ENCODE results near the gene ROBO2.

The ROBO2 gene

GRCh38 chr3:77256584-77257503, 216.9 kb downstream of the ROBO2 start:
- peak; percentile 76 for DNase-seq (ENCODE audit: low spot score)

GRCh38 chr3:77259694-77260093, 219.8 kb downstream of the ROBO2 start:
- DNase-seq (ENCODE audit: low spot score): no peak

GRCh38 chr3:77262361-77262760, 222.5 kb downstream of the ROBO2 start:
- DNase-seq (ENCODE audit: low spot score): no peak

GRCh38 chr3:77267589-77267988, 227.7 kb downstream of the ROBO2 start:
- DNase-seq (ENCODE audit: low spot score): no peak

DNA sequence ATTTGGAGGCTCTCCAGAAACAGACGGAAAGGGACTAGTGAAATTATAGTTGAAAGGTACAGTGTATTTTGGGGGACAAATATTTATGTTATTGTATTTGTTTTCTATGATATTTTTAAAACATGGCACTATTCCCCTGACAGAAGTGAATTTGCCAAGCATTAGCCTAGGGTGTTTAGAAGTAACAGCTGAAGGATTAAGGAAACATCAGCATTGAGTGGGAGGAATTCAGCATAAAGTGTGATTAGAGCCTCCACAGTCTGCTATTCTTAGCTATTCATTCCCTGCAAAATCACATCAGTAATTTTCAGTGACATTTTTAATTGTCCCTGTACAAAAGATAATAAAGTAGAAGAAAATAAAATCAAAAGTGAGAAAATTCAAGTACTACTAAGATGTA, 231.4 kb downstream of the ROBO2 start:
- DNase-seq (ENCODE audit: low spot score): no peak

DNA sequence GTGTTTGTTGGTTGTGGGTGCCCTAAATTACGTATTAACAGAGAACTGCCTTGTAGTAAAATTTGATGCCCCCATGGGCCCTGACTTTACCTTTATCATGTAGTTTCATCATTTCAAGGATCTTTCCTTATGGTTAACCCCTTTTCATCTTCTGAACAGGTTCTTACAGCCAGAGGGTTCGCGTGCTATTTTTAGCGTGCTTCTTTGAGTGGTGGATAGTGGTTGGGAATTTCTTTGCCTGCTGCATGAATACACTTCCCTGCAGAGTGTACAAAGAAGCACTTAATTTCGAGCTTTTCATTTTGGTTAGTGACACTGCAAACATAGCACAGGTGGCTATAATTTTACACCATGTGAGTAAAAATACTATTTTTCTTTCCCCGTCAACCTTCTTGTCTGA, 231.8 kb downstream of the ROBO2 start:
- DNase-seq (ENCODE audit: low spot score): no peak

GRCh38 chr3:77279276-77279675, 239.4 kb downstream of the ROBO2 start:
- DNase-seq (ENCODE audit: low spot score): no peak

DNA sequence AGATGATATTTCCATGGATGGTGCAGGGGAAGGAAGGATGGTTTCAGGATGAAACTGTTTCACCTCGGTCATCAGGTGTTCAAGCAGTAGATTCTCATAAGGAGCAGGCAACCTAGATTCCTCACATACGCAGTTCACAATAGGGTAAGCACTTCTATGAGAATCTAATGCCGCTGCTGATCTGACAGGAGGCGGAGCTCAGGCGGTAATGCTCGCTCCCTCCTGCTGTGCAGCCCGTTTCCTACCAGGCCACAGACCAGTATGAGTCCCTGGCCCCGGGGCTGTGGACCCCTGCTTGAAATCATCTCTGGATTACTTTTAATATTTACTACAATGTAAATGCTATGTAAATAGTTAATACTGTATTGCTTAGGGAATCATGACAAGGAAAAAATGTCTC, 241.8 kb downstream of the ROBO2 start:
- DNase-seq (ENCODE audit: low spot score): peak; percentile 55

DNA sequence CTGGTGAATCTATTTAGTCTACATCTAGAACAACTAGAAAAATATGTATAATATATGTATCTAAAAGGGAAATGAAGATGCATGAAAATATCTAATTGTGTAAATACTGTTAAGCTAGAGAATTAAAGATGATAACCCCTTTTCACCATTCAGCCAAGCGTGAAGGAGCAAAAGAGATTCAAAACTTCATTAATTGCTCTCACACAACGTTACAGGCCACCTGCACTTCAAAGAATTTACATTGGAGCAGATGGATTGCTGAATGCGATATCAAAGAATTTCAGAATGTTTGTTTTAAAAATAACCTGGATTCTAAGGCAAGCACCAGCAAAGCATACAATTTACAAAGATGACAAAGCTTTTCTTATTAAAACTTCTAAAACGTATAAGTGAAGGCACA, 243.2 kb downstream of the ROBO2 start:
- no peak for DNase-seq (ENCODE audit: low spot score)

GRCh38 chr3:77288348-77288747, 248.4 kb downstream of the ROBO2 start:
- no peak for DNase-seq (ENCODE audit: low spot score)

DNA sequence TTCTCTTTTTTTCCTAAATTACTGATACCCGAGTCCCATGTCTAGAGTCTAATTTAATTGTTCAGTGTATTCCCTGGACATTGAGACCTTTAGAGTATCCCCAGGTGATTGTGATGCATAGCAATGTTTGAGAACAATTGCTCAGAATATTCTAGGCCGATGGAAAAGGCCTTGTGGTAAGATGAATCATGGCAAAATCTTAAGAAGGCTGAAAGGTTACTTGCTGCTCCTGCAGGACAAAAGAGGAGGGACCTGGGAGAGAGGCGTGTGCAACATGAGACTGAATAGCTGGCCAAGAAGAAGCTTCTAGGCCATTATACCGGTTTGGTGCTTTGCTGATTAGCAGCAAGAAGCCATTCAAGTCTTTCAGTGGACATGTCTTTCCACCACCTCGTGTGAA, 256.6 kb downstream of the ROBO2 start:
- DNase-seq (ENCODE audit: low spot score): no peak

DNA sequence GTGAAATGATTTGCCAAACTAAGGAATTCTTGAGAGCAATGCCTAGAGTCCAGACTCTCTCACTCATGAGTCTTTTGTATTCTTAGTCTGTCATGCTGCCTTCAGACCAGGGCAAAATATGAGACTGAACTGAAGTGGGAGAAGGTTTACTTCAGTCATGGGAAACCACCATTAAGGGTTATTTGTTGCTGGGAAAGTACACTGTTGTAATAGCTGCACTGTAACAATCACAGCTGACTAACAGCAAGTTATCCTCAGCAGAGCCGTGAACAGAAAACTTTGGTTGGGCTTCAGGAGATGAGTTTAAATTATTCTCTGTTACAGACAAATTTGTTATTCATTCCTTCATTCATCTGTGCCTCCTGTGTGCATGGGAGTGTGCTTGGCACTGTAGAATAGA, 258.5 kb downstream of the ROBO2 start:
- no peak for DNase-seq (ENCODE audit: low spot score)

DNA sequence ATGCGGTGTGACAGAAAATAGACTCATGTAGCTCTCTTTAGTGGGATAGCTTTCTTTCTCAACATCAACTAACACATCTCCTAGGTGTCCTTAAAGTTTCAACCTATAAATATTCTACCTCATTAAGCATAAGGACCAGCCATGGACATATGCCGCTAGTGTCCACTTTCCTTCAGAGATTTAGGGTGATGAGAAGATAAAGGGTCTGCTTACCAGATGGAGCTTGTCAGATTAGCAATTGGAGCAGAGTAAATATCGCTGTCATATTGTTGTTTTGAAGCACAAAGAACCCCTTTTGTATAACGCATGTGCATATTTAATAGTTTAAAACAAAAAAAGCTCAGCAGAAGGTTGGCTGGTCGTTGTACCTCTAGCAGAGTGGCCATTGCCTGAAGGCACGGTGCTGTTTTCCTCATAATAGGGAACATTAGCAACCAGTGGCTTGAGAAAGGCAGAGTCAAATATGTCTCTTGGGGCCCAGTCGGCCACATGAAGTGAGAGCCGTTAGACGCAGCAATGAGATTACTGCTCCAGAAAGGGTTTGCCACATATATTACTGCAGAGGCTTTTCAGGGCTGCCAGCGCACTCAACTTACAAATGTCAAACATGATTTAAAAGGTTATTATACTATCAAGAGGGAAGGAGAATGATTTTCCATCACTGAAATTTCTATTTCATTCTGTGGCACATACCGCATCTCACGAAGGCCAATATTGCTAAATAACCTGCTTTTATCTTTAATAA, 264.2 kb downstream of the ROBO2 start:
- peak; percentile 91 for DNase-seq (ENCODE audit: low spot score)

DNA sequence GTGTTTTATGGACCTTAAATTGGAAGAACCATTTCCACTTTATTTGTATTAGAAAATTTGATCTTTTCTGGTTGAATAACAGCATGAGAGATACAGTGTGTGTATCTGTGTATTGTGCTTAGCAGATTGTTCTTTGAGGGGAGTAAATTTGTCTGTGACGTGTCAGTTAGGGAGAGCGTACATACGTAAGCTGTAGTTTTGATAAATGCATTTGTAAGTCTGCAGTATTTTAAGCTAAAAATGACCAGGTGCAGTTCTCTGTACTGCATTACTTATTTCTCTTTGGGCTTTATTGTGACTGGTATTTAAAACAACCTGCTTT, 264.8 kb downstream of the ROBO2 start:
- no peak for DNase-seq (ENCODE audit: low spot score)

DNA sequence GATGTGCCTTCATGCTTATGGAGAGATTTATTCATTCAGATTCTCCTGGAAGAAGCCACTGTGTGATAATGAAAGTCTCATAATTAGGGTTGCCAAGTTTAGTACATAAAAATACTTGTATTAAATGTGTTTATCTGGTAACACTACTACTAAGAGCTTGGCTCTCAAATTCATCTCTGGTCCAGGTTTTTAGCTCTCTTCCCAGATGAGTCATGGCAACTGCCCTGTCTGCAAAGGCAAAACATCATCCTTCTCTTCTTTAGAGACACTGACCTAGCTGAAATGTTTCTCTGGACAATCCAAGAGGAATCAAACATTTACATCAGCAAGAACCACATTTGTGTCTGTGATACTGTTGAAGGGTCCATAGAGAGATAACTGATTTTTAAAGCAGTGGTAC, 269.6 kb downstream of the ROBO2 start:
- no peak for DNase-seq (ENCODE audit: low spot score)

DNA sequence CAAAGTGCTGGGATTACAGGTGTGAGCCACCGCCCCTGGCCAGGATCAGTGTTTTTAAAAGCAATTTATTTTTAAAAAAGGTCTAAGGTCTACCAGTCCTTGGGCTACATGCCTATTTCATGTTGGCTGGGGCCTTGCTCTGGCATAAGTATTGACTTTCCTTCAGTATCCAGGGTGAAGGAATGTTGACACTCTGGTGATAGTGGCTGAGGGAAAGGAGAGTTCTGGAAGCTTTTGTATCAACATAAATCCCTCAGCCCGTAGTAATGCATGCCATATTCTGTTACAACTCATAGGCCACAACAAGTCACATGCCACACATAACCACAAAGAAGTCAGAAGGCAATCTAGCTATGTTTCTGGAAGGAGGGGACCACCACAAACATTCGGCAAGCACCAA, 273.9 kb downstream of the ROBO2 start:
- DNase-seq (ENCODE audit: low spot score): no peak

DNA sequence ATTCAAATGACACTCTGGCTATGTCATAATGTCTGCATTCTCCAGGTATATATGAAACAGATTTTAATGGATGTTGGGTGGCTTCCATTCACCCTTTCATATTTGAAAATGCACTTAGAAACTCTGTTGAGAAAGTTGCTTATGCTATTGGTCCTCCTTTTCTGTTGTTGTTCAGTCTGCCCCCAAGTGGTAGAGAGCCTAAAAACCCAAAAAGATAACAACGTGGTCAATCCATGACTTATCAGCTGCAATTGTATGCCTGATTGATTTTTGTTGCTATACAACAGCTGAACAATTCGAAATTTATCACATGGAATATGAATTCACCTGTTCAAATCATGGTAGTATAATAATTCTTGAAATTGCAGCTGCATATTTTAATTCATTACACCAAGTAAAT, 279.8 kb downstream of the ROBO2 start:
- DNase-seq (ENCODE audit: low spot score): no peak

GRCh38 chr3:77320514-77320913, 280.6 kb downstream of the ROBO2 start:
- peak; percentile 20 for DNase-seq (ENCODE audit: low spot score)

DNA sequence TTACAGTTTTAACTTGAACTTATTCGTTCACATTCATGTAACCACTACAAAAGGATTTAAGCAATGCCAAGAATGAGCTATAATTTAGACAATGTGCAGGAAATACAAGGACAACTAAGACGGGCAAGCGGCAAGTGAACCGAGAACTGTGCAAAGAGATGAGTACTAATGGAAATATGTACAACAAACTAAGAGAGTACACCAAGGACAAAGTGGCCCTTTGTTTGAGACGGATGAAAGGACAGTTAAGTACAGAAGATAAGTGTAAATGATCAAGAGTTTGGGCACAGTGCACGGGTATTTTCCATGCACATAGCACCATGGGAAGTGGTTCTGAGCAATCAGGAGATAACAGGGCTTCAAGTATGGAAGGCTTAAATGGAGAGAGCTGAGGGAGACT, 281.7 kb downstream of the ROBO2 start:
- DNase-seq (ENCODE audit: low spot score): no peak

DNA sequence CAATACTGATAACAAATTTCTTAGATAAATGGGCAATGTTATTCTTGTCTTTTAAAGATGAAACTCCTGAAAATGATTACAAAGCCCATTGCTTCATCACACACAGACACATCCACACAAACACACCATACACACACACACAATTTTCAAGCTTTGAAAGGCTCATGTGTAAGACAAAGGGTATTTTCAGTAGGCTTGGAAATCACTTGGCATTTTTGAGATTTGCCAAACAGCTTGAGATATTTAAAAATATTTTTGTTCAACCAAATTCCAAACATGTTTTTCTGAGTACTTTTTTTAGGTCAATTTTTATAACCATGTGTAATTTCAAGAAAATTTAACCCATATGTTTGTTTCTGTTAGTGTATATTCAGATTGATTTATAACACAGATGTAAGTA, 283.7 kb downstream of the ROBO2 start:
- no peak for DNase-seq (ENCODE audit: low spot score)

DNA sequence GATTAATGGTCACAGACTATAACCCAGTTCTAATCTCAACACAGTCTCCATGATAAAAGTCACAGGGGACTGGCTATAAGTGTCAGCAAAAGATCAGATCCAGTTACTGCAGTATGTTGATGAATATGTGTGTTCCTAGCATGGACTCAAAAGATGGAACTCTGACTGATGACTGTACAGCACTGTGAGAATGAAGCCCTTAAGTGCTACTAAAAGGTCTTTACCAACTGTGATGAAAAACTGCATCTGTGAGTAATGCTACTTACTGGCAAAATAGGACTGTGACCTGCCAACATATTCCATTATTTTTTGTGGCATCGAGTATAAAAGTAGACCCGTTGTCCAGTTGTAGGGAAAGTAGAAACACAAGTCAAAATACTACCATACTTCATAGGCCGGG, 284.2 kb downstream of the ROBO2 start:
- DNase-seq (ENCODE audit: low spot score): no peak

GRCh38 chr3:77325280-77325679, 285.4 kb downstream of the ROBO2 start:
- DNase-seq (ENCODE audit: low spot score): no peak

DNA sequence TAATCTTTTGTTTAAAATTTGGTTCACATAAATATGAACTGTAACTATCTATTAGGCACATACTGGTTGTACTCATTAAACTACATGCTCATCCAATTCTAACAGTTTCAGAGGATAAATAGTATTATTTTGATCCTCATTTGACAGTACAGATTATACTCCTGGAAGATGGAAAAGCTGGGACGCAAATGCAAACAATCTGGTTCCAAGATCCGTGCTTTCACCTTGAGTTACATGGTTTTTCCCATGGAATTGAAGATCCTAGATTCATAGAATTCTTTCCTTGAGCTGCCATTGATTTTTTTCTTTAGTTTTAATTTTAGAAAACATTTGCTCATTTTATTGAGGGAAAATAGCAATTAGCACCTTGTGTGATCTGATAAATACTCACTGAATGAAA, 285.8 kb downstream of the ROBO2 start:
- no peak for DNase-seq (ENCODE audit: low spot score)
